ENCODE results near the gene PARD3B. TPM values are rescaled to one million over a fixed set of nuclear protein-coding genes. Genes with fewer than 3 reads are reported as not detected.

The PARD3B gene
- total and polyA plus RNA-seq, 2 experiments from 2014 or later: 4.3 to 8.5 TPM

DNA sequence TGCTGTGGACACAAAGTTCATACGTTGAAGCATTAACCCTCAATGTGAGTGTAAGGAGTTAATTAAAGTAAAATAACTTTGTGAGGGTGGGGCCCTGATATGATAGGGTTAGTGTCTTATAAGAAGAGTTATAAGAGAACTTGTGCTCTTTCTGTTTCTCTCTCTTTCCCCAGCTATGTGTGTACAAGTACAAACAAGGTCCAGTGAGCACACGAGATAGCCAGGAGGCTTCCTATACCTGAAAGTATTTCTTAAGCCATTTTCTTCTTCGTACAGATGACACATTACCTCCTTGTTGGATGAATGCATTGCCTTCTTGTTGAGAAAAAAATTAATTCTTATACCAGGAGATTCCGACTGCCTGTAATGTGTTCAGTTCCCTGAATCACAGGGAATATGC, 301.2 kb downstream of the PARD3B start:
- TF ChIP-seq, protein P1, sequence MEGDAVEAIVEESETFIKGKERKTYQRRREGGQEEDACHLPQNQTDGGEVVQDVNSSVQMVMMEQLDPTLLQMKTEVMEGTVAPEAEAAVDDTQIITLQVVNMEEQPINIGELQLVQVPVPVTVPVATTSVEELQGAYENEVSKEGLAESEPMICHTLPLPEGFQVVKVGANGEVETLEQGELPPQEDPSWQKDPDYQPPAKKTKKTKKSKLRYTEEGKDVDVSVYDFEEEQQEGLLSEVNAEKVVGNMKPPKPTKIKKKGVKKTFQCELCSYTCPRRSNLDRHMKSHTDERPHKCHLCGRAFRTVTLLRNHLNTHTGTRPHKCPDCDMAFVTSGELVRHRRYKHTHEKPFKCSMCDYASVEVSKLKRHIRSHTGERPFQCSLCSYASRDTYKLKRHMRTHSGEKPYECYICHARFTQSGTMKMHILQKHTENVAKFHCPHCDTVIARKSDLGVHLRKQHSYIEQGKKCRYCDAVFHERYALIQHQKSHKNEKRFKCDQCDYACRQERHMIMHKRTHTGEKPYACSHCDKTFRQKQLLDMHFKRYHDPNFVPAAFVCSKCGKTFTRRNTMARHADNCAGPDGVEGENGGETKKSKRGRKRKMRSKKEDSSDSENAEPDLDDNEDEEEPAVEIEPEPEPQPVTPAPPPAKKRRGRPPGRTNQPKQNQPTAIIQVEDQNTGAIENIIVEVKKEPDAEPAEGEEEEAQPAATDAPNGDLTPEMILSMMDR (IDR thresholded peaks at IDR 0.05; ENCODE audit: low read depth, low read length): no peak
- Histone ChIP-seq H3K27me3 (no peaks in the 10 kb centered on the region), H3K4me1 (ENCODE audit: low read depth) (no peaks in the 10 kb centered on the region), H3K27ac (no peak overlapping the region), H3K4me3 (no peak overlapping the region), H3K9me3 (ENCODE audit: low read depth) (no peaks in the 10 kb centered on the region), H3K36me3 (no peaks in the 10 kb centered on the region)
- no peak for DNase-seq (ENCODE audit: low read depth in 1 of 2, low spot score in 1 of 2)

DNA sequence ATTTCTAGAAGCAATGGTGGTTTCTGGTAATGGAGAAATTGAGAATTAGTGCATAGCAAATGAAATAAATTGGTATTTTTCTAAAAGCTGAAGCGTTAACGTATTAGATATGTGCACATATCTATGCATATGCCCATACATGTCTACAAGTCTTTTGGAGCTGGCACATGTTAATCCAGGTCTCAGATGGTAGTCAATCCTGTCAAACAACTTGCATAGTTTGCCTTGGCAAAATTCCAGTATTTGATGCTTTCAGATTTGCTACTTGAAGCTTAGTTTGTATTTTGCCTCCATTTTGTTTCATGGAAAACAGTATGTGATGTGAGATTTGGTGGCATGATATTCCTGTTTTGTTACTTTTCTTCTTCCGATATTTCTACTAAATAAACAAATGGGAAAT, 304.6 kb downstream of the PARD3B start:
- Histone ChIP-seq H3K27ac (no peak overlapping the region), H3K27me3 (no peaks in the 10 kb centered on the region), H3K4me3 (no peak overlapping the region), H3K9me3 (ENCODE audit: low read depth) (no peaks in the 10 kb centered on the region), H3K4me1 (ENCODE audit: low read depth) (no peaks in the 10 kb centered on the region), H3K36me3 (no peaks in the 10 kb centered on the region)
- DNase-seq (ENCODE audit: low read depth in 1 of 2, low spot score in 1 of 2): no peak
- TF ChIP-seq, protein P1 (IDR thresholded peaks at IDR 0.05; ENCODE audit: low read depth, low read length): no peak

DNA sequence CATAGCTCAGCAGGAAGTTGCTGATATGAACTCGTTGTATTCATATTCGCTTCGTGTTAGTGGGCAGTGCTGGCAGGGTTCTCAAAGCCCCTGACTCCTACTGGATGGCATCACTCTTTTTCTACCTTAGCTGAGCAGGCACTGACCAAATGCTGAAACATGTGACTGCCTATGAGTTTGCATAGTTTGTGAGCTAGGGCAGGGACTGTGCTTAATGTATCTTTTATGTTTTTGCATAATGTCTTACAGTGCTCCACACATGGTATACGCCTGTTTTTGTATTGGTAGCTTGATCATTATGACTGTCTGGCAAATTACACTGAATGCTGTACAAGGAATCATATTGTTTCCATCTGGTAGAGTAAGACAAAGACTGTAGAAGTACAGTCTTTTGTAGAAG, 305.3 kb downstream of the PARD3B start:
- no peaks in the 10 kb centered on the region for H3K27me3 ChIP-seq
- no peaks in the 10 kb centered on the region for H3K4me1 ChIP-seq (ENCODE audit: low read depth)
- H3K36me3 ChIP-seq: no peaks in the 10 kb centered on the region
- H3K4me3 ChIP-seq: no peak overlapping the region
- no peaks in the 10 kb centered on the region for H3K9me3 ChIP-seq (ENCODE audit: low read depth)
- TF ChIP-seq, protein P1 (IDR thresholded peaks at IDR 0.05; ENCODE audit: low read depth, low read length): no peak
- DNase-seq (ENCODE audit: low read depth in 1 of 2, low spot score in 1 of 2): peak in 1 of 2 donors; percentile 35
- H3K27ac ChIP-seq: no peak overlapping the region

DNA sequence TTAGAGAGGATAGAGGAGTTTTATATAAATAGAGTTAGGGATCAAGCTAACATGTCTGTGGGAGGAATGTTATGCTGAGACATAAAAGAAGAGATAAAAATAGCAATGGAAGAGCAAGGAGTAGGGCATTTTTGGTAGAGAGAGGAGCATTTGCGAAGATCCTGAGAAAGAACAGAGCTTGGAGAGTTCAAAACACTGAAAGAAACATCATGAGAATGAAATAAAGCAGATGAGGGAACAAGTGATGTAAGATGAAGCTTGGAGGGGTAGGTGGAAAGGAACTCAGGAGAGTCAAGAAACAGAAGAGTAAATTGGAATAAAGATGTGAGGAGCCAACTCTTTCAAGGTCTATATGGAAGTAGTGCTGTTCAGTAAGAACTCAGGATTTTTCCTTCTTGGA, 308.6 kb downstream of the PARD3B start:
- no peaks in the 10 kb centered on the region for H3K27me3 ChIP-seq
- H3K36me3 ChIP-seq: no peaks in the 10 kb centered on the region
- TF ChIP-seq, protein P1 (IDR thresholded peaks at IDR 0.05; ENCODE audit: low read depth, low read length): no peak
- no peak overlapping the region for H3K27ac ChIP-seq
- no peak for DNase-seq (ENCODE audit: low read depth in 1 of 2, low spot score in 1 of 2)
- no peaks in the 10 kb centered on the region for H3K4me1 ChIP-seq (ENCODE audit: low read depth)
- no peak overlapping the region for H3K4me3 ChIP-seq
- H3K9me3 ChIP-seq (ENCODE audit: low read depth): no peaks in the 10 kb centered on the region

DNA sequence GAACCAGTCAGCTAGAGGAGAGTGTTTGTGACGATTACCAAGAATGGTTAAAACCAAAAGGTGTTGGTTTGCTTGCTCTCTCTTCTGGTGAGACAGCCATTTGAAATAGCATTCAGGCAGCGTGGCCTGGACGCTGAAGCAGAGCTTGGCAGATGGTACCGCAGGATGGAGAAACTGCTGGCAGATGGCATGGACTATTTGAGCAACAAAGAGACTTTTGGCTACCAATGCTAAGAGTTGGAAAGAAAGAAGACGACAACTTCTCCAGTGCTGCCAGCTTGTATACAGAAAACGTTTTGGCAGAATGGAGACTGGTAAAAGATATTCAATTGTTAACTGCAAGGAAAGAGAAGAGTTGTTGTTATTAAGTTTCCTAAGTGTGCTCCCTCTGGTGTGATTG, 315.0 kb downstream of the PARD3B start:
- Histone ChIP-seq H3K4me3 (no peak overlapping the region), H3K27ac (no peak overlapping the region), H3K4me1 (ENCODE audit: low read depth) (no peaks in the 10 kb centered on the region), H3K27me3 (no peaks in the 10 kb centered on the region), H3K36me3 (no peaks in the 10 kb centered on the region), H3K9me3 (ENCODE audit: low read depth) (no peaks in the 10 kb centered on the region)
- TF ChIP-seq, protein P1 (IDR thresholded peaks at IDR 0.05; ENCODE audit: low read depth, low read length): no peak
- DNase-seq (ENCODE audit: low read depth in 1 of 2, low spot score in 1 of 2): no peak

DNA sequence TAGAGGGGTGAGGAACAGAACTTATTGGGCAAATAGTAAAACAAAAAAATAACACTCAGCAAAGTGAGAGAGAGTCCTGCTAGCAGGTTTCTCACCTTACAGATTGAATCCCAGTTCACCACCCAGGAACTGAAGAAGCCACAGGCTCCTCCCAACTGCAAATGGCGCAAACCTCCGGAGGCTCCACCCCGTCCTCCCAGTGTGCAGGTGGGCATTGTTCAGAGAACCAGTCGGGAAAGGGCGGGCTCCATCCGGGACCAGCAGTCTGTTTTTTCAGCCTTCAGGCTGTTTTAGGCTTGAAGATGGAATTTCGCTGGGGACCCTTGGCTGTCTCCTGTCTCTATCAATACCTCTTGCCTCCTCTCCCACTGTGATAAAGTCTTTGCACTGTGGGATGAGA, 317.5 kb downstream of the PARD3B start:
- H3K4me3 ChIP-seq: no peak overlapping the region
- no peak overlapping the region for H3K27ac ChIP-seq
- DNase-seq (ENCODE audit: low read depth in 1 of 2, low spot score in 1 of 2): no peak
- no peaks in the 10 kb centered on the region for H3K9me3 ChIP-seq (ENCODE audit: low read depth)
- H3K27me3 ChIP-seq: no peaks in the 10 kb centered on the region
- H3K36me3 ChIP-seq: no peaks in the 10 kb centered on the region
- TF ChIP-seq, protein P1 (IDR thresholded peaks at IDR 0.05; ENCODE audit: low read depth, low read length): no peak
- no peaks in the 10 kb centered on the region for H3K4me1 ChIP-seq (ENCODE audit: low read depth)
